ENCODE measurements around the gene FKBP5.
"Not testable (repeated sequence)": the region's sequence is repeated elsewhere in the genome, so short reads cannot be mapped to it uniquely, and the experiment has no call there.

Gene FKBP5

DNA sequence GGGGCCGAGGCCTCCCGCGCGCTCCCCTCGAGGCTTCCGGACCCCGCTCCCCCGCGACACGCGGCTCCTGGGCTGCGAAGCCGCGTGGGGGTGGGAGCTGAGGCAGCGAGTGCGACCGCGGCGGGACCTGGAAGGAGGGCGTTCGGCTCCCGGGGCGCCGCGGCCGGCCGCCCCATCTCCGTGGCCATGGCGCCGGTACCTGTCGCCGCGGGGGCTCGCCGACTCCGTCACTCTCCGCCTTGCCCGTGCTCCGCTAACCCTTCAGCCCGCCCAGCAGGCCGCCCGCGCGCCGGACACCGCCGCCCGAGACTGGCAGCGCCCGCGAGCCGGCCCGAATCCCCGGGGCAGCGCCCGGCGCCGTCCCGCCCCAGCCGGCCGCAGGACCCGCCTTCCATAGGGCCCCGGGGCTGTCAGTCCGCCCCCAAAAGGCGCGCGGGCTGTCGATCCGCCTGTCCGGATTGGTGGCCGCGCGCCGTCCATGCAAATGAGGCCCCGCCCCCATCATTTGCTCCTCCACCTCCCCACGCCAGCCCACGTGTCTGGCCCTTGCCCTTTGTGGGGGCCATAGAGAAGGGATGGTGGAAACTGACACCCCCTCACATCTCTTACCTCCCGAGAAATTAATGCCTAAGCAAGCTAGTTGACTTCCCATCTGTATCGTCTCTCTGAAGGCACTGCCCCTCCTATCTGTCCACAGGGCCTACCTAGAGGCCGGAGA lies at the start of gene FKBP5:
FKBP5 (minus strand) TSS at position 311 of the 718 bp plus-strand sequence. CDS start 46,091 bp downstream, outside the sequence.
- DNase-seq, result peak; percentile 90

DNA sequence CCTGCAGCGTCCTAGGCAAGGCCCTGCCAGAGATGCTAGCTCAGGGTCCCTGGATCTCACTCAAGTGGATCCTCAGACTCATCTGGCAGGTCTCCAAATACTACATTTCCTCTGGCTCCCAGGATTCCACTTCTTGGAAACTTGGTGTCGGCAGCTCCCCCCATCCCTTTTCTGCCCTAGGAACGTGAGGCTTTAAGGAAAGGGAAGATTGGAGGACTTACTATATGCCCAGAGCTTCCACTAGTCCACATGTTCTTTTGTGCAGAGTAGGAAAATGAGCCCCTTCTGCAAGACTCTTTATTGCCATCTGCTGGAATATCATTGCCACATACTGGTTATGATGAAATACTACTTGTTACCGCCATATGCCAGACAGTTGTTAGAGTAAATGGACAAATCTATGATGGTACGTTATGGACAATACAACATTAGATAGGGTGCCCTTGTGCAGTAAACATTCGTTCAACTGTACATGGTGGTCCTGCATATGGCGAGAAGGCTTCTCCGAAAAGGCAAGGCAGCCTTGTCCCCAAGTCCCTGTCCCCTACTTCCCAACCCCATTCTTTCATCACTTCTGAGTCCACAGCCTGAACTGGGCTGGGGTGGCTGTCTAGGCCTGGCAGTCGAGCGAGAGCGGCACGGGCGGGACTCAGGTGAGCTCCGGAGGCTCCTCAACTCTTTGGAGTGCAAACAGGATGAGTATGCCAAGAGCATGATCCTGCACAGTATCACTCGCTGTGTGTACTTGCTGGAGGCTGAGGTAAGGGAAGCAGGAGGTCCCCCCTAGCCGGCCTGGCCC lies 48.9 kb upstream of the FKBP5 start:
- no peak for DNase-seq

DNA sequence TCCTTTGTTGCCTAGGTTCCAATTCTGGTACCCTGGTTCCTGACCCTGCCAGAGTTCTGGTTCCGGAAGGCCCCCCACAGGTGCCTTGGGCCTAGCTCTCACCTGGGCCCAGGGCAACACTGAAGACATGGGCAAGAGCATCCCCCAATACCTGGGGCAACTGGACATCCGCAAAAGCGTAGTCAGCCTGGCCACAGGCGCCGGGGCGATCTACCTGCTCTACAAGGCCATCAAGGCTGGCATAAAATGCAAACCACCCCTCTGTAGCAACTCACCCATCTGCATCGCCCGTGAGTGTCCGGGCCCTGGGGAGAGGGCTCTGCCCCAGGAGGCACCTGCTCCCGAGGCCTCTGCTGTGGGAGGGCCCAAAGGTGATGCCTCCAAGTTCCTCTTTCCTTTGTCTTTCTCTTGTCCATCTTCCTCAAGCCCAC lies 48.3 kb upstream of the FKBP5 start, which contains the start of gene ARMC12:
ARMC12 (plus strand) TSS at position 51 of the 431 bp plus-strand sequence; CDS start at position 128, 77 bp downstream.
- no peak for DNase-seq

DNA sequence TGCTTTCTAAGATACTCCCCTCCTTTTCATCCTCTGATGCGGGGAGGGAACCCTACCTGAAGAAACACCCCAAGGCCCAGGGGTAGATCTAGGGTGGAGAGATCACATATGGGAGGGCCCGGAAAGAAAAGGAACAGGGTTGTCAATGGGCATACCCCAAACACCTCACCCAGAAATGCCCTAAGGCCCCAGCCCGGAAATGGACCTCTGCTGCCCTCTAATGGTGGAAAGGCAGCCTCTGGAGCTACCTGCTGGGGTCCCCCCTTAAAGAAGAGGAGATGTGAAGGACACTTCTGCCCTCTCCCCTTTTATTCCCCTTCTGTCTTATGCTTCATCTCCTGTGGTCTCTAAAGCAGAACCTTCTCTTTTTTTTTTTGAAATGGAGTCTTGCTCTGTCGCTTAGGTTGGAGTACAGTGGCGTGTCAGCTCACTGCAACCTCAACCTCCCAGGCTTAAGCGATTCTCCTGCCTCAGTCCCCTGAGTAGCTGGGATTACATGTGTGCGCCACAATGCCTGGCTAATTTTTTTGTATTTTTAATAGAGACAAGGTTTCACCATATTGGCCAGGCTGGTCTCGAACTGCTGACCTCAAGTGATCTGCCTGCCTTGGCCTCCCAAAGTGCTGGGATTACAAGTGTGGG lies 47.7 kb upstream of the FKBP5 start:
- peak; percentile 90 for DNase-seq

DNA sequence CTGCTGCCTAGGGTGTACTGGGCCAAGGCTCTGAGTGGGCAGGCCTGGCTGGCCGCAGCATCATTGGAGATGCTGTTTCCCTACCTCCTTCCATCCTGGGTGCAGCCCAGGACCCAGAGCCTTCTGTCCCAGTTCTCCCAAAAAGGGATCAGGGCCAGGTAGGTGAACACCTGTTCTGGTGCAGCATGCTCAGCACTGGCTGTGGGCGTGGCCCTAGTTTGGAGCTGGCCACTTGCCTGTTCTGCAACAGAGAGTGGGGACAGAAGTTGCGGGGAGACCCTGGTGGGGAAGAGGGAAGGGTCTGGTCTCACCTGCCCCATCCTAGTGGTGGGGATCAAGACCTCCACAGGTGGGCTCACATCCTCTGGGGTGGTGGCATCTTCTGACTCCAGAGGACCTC lies 46.7 kb upstream of the FKBP5 start:
- no peak for DNase-seq

DNA sequence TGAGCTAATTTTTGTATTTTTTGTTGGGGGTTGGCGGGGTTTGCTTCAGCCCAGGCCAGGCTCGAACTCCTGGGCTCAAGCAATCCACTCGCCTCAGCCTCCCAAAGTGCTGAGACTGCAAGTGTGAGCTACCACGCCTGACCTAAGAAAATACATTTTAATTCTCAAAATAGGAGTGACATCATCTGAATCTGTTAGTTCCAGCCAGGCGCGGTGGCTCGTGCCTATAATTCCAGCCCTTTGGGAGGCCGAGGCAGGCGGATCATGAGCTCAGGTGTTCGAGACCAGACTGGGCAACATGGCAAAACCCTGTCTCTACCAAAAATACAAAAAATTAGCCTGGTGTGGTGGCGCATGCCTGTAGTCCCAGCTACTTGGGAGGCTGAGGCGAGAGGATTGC lies 45.6 kb upstream of the FKBP5 start:
- not testable (repeated sequence) for DNase-seq

DNA sequence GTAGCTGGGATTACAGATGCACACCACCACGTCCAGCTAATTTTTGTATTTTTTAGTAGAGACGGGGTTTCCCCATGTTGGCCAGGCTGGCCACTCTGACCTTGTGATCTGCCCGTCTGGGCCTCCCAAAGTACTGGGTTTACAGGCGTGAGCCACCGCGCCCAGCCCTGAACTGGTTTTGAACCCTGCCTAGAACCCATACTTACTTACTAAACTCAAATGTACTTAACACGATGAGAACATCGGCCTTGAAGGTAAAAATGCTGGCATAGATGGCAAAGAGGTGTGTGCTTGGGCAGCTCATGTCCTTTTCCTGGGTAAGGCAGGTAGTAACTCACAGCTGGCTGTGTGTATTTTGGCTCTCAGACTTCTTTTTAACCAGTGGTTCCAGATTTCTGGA lies 44.9 kb upstream of the FKBP5 start:
- no peak for DNase-seq

DNA sequence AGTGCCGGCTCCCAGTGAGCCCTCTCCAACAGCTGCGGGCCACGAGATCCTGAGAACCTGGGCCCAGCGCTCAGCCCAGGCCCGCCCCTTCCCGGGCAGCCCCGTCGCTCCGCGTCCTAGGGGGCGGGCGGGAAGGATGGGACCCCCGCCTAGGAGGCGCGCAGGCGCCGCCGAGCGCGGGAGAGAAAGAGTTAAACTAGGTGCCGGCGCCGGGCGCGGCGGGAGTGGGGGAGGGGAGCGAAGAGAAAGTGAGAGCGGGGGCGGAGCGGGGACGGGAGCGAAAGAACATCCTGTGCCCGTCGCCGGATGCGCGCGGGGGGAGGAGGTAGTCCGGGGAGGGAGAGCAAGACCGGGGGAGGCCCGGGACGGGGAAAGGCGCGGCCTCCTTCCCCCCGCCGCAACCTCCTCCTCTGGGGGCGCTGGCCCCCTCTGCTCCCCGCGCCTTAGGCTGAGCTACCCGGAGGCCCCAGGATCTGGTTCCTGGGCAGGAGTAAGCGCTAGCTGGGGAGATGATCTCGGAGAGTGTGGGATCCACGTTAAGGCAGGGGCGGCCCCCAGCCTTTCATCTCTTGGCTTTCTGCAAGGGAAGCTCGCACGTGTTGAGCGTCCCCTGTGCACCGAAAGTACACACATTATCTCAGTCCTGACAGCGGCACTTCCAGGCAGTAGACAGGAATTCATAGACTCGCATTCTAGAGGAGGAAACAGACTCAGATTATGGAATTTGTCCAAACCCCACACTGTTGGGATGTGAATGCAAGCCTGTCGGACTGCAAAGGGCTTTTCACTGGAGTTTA lies 43.2 kb upstream of the FKBP5 start:
- DNase-seq, result peak; percentile 93

DNA sequence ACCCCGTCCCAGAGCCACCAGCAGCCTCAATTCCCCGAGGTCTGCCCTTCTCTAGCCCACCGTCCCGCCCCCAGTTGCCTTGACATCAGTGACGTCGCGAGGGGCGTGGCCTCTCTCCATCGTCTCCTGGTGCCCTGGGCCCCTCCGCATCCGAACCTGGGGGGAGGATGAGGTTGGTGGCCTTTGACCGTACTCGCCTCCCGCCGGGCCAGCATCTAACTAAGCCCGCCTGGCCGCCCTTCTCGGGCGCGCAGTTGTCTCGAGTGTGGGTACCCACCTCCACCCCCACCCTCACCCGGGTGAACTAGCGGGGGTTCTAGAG lies 42.7 kb upstream of the FKBP5 start:
- DNase-seq, result peak; percentile 90

DNA sequence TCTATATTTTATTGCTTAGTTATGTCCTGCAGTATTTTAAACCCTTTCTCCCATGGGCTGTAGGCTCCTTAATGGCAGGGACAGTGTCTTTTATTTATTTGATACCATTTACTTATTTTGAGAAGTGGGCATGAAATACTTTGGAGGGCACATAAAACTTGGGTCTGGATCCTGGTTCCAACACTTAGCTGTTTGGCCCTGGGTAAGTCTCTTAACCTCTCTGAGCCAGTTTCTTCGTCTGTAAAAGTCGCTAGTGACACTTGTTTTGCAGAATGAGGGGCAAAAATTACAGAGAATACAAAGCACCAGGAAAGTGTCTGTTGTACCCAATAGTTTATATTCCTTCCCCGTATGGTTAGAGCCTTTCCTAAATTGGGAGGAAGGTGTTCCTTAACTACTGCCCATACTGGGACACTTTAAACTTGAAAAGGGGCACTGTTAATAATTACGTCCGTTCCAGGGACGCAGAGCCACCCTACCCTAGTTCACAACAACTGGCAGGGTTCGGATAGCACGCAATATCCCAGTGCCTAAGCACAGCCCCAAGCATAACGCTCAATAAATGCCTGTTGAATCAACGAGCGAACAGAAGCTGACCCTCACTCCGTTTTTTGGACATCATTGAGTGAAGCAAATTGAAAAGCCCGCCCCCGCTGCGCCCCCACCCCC lies 42.2 kb upstream of the FKBP5 start:
- DNase-seq, result no peak

DNA sequence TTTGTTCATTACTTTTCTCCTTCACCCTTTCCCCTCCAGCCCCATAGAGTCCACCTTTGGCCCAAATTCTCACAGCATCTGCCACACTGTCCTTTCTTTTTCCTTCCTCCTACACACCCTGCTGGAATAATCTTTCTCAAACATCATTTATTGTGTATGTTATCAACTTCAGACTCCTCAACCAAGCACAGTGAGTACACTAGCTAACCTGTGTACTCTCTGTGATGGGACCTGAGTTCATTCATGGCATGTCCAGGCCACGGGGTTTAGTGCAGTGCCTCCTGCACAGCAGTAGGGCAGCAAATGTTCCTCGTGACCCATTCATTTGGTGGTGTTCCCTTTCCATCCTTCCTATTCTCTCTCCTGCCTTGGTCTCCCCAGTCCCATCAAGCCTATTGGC lies 41.0 kb upstream of the FKBP5 start:
- no peak for DNase-seq

DNA sequence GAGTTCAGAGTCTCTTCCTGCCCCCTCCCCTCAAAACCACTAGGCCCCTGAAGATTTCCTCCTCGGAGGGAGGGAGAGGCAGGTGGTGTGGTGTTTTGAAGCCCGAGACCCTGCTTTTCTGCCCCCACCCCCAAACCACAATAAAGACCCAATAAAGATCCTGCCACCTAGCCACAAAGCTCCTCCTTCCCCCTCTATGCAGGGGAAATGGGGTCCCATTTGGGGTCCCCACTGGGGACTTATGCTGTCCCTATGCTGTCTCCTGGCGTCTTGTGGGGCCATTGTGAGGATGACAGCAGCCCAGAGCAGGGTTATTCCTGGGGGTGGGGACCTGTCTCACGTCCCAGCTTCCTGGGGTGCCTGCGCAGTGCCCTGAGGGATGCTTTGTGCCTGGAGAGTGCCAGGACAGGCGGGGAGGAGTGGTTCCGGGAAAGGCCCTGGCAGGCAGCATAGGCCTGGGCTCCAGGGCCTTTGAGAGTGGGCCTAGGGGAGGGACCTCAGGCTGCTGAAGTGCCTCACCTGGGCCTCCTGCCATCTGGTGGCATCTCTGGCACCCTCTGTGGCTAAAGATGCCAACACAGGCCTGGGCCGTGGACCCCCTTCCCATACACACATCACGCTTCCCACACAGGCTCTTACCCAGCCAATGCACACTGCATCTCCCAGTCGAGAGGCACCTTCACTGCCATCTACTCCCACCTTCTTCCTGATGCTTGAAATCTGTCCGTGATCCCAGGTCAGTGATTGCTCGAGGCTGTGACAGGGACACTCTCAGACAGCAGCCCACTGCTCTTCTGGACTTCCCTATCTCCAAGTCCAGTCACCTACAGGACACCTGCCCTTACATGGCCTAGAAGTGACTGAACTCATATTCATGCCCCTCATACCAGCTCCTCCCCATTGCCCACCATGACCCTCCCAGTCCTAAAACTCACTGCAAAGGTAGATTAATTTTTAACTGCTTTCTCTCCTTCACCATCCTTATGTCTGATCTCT lies 40.3 kb upstream of the FKBP5 start:
- DNase-seq, result no peak

DNA sequence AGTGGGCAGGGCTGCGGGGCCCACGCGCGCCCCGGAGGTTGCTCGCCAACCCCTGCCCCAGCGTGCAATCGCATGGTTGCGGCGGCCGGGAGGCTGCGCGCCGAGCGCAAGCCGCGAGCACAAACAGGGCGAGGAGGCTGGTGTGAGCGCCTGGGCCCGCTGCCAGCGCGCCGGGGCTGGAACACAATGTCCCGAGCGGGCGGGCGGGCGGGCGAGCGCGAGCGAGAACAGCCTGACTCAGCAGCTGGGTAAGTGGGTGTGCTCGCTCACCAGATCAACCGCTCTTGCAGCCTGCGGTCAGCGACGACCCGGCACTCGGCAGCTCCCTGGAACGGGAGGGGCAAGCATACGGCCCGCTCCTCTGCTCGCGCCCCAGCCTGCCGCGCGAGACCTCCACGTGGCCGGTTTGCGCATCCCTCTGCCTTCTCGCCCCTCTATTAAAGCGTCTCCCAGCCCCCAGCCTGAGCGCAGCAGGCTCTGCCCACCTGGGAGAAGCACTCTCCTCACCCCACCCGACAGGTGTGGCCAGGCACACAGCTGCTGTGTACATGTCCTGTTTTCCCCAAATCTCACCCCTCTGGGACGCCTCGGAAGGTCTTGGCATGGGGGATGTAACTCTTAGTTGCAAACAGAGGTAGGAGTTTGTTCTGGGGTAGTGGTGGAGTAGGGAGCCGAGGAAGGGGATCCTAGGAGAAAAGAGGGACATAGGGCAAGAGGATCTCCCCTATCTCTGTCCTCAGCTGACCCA lies 39.4 kb upstream of the FKBP5 start:
- DNase-seq, result peak; percentile 81

DNA sequence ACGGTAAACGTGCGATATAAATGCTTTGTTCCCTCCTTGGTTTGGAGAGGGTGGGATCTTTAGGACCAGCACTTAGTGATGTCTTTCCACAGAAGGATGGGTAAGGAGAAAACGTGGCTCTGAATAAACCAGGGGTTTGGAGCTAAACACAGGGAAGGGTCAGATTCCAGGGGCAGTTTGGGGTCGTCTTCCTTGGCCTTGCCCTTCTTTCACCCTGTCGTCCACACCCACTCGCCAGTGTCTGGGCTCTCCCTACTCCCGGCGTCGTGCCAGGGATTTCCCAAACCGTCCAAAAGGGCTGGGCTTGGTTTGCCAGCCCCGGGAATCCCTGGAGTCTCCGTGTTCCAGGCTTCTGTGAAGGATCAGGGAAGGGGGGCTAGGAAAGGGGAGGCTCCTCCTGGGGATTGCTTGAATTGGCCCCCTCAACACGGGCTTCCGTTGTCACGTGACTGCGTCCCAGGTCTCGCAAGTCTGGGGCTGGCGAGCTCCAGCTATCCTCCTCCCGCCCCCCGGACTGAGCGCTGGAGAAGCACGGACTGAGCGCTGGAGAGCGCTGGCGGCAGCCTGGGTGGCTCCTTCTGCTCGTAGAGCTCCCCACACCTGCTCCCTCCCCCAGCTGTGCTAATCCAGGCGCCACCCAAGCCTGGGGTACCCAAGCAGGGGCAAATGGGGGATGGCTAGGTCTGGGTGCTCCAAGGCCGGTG lies 38.7 kb upstream of the FKBP5 start:
- DNase-seq, result peak; percentile 34

DNA sequence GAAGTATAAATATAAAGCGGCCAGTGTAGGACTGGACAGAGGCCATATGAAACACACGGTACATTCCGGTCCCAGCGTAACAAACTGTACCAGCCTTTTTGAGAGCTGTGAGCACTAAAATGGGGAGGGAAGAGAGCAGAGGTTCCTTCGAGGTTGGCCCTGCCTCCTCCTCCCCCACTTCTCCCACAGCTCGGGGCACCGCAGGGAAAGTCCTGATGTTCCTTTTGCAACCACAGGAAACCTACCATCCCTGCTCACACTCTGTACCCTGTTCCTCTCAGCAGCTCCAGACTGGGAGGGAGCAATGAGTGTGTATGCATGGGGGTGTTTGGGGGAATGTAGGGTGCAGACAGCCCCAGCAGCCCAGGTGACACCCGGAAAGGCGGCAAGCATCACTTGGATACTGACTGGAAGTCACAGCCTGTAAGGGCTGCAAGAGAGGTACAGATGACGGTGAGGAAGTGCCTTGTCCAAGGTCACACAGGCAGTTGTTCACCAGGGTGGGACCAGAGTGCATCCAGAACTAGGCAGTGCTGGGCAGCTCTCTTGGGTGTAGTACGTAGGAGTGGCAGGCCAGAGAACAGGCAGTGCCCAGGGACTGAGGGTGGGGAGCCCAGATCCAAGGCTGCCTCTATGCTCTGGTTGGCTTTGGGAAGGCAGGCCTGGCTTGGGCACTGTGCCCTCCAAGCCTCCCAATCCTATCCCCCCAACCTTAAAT lies 37.2 kb upstream of the FKBP5 start:
- no peak for DNase-seq

DNA sequence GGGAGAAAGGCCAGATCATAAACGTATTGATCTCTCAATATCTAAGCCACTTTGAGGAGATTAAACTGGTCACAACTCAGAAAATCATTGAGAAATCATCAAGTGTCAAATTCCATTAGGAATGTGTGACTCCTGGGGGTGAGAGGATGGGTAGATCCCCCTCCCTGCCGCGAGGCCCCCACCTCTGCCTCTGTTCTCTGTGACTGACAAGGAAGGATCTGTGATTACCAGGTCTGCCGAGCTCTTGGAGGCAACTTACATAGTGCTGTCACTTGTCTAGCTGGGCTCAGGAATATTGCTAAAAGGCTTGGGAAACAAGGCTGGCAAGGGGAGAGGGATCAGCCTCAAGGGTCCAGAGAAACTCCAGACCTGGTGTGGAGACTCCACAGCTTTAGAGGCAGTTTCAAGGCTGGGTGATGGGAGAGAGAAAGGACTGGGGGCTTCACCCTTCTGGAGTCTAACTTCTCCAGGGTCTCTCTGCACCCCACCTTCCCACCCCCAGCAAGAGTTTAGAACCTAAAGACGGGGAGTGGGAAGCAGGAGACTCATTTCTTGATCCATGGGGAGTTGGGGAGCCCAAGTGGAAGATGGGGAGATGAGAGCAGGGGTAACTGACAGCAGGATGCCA lies 36.5 kb upstream of the FKBP5 start:
- no peak for DNase-seq

DNA sequence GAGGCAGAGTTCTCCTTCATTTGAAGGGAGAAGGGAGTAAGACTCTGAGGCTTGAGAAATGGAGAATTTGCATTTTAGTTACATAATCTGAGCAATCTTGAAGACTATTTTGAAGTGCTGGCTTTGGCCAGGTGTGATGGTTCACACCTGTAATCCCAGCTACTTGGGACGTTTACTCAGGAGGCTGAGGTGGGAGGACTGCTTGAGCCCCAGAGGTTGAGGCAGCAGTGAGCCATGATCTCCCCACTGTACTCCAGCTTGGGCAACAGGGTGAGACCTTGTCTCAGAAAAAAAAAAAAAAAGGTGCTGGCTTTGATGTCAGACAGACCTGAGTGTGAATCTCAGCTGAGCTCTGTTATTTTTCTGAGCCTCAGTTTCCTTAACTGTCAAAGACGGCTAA lies 35.8 kb upstream of the FKBP5 start:
- DNase-seq, result no peak

DNA sequence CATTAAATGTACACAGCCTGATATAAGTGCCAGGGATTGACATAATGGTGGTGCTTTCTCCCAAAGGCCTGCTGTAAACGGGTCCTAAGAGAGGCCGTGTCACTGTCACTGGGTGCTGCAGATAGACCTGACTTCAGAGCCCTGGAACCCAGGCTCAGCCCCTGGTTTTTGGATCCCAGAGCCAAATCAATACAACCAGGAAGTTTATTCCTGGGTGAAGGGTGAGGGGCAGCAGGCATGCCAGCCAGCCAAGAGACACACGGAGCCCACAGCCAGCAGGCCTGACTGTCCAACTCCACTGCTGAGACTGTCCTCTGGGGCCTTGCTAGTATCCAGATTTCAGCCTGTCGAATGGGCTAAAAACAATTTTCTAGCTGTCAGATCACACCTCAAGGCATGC lies 35.3 kb upstream of the FKBP5 start:
- DNase-seq, result no peak

DNA sequence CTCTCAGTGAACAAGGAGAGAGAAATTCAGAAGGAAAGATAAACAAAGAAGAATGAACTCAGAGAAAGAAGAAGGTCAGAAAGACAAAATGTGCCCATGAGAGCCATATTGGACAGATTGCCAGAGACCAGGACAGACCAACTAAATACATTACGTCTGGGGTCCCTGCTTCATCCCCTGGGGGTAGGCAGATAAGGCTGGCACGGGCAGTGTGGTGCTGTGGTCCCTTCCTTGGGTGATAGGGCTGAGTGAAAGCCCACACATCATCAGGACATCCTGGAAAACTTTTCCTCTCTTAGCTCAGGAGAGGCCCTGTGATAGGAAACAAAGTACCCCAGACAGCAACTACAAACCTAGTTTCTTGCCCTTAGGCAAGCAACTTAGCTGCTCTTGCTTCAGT lies 34.9 kb upstream of the FKBP5 start:
- no peak for DNase-seq

All from stimulated activated CD4-positive, alpha-beta T cell treated with anti-CD3 and anti-CD28 coated beads, Interleukin-4, amount 100 ng/mL, for 24 hours (primary cell).